ENCODE data around the gene C1orf94. TPM values are rescaled to one million over a fixed set of nuclear protein-coding genes. Genes with fewer than 3 reads are reported as not detected.

The C1orf94 gene
- total and polyA plus RNA-seq, 2 of the 8 experiments (the other 6 are each of a cell fraction or from before 2014, with no cell fraction given), result 5.8 to 12.5 TPM

- TF ChIP-seq SRF (IDR thresholded peaks at IDR 0.05; ENCODE audit: low read depth, low read length) (no peak), BACH1 (IDR thresholded peaks at IDR 0.05; ENCODE audit: low read length) (no peak), POLR2AphosphoS5 (IDR thresholded peaks at IDR 0.05; ENCODE audit: low read depth, low read length) (0 out of 2 replicates have a peak, but pooled peaks have one; percentile 13), ZNF274 (IDR thresholded peaks at IDR 0.05; ENCODE audit: borderline replicate concordance, extremely low read depth, low read length) (no peak), POLR2A (IDR thresholded peaks at IDR 0.05; ENCODE audit: control extremely low read depth in 1 of 2, low read depth in 2 of 2, low read length in 2 of 2) (peak in 1 of 2 experiments; percentile 52; a peak in 2 of 3 replicates), JUND (IDR thresholded peaks at IDR 0.05; ENCODE audit: low read length) (peak; percentile 86; the same call in 1 of the 2 replicates), ATF3 (IDR thresholded peaks at IDR 0.05; ENCODE audit: insufficient read depth, low read depth, low read length) (no peak), TBP (IDR thresholded peaks at IDR 0.05; ENCODE audit: low read depth, low read length) (peak; percentile 84), PHF8 (conservative IDR thresholded peaks at IDR 0.05; ENCODE audit: low read depth, low read length) (peak; percentile 38; the same call in 1 of the 2 replicates), SP1 (IDR thresholded peaks at IDR 0.05; ENCODE audit: low read depth, low read length) (no peak), CTCF (IDR thresholded peaks at IDR 0.05; ENCODE audit: control extremely low read depth in 1 of 3, insufficient read depth in 1 of 3, low read depth in 1 of 3, low read length in 3 of 3) (peak in 1 of 3 experiments; percentile 1; a peak in 1 of 4 replicates), KDM1A (IDR thresholded peaks at IDR 0.05; ENCODE audit: borderline replicate concordance, low read length) (no peak), RFX5 (IDR thresholded peaks at IDR 0.05; ENCODE audit: borderline replicate concordance, low read depth, low read length) (no peak), SP2 (IDR thresholded peaks at IDR 0.05; ENCODE audit: low read length) (no peak), TAF7 (optimal IDR thresholded peaks at IDR 0.05; ENCODE audit: borderline replicate concordance, low read depth, low read length) (peak; percentile 83), RNF2 (IDR thresholded peaks at IDR 0.05; ENCODE audit: borderline replicate concordance, low read depth, low read length, missing control alignments, poor library complexity, severe bottlenecking) (no peak), KDM4A (IDR thresholded peaks at IDR 0.05; ENCODE audit: low read depth, low read length, severe bottlenecking) (peak; percentile 49)
Measured at GRCh38 chr1:34164771-34165391, 11.8 kb upstream of the C1orf94 start, which contains the start of gene CSMD2 (continued).

All from H1 (cell line).